SK-N-SH treated with all-trans-retinoic acid at 6 μM for 48 hours (cell line): ENCODE measurements around the gene CACNA2D3.

Source experiments
- ARNTL ChIP-seq: fragments of 450-650 bp; formaldehyde crosslinking; IDR thresholded peaks from 2 replicates; pipeline ENCODE4 v1.5.0; 2020; ENCODE audit warnings: low read depth, mild to moderate bottlenecking, moderate library complexity, borderline replicate concordance
- BACH2 ChIP-seq: fragments of 250-450 bp; sonication (Bioruptor Pico); IDR thresholded peaks from 2 replicates; pipeline ENCODE4 v1.9.0; 2021; ENCODE audit warnings: mild to moderate bottlenecking, borderline replicate concordance
- CSRNP3 ChIP-seq: fragments of 250-450 bp; sonication (Bioruptor Pico); IDR thresholded peaks from 2 replicates; pipeline ENCODE4 v1.5.1; 2021; ENCODE audit warnings: mild to moderate bottlenecking, moderate library complexity
- GLIS3 ChIP-seq: fragments of 250-450 bp; sonication (Bioruptor Pico); IDR thresholded peaks from 2 replicates; pipeline ENCODE4 v1.5.0; 2020; ENCODE audit warnings: mild to moderate bottlenecking, moderate library complexity
- PATZ1 ChIP-seq: fragments of 250-450 bp; sonication (Bioruptor Pico); IDR thresholded peaks from 2 replicates; pipeline ENCODE4 v1.8.0; 2020; ENCODE audit warnings: mild to moderate bottlenecking, moderate library complexity, borderline replicate concordance
- POU6F1 ChIP-seq: fragments of 250-450 bp; sonication (Bioruptor Pico); IDR thresholded peaks from 2 replicates; pipeline ENCODE4 v1.8.0; 2021; ENCODE audit warnings: low read depth, mild to moderate bottlenecking, moderate library complexity, borderline replicate concordance
- PPARA ChIP-seq: fragments of 250-450 bp; sonication (Bioruptor Pico); IDR thresholded peaks from 2 replicates; pipeline ENCODE4 v1.5.0; 2020; ENCODE audit warnings: mild to moderate bottlenecking, borderline replicate concordance
- TOX ChIP-seq: fragments of 250-450 bp; sonication (Bioruptor Pico); IDR thresholded peaks from 2 replicates; pipeline ENCODE4 v1.8.0; 2021; ENCODE audit warnings: mild to moderate bottlenecking, moderate library complexity, borderline replicate concordance
- TSHZ2 ChIP-seq: fragments of 250-450 bp; sonication (Bioruptor Pico); IDR thresholded peaks from 2 replicates; pipeline ENCODE4 v1.5.0; 2020; ENCODE audit warnings: mild to moderate bottlenecking, moderate library complexity
- ZFP3 ChIP-seq: fragments of 250-450 bp; sonication (Bioruptor Pico); IDR thresholded peaks from 2 replicates; pipeline ENCODE4 v1.5.0; 2020; ENCODE audit warnings: mild to moderate bottlenecking, moderate library complexity

- TF ChIP-seq ARNTL (CRISPR knock-in tag), result no peak
- no peak for TF ChIP-seq TSHZ2 (CRISPR knock-in tag)
- no peak for TF ChIP-seq PPARA (CRISPR knock-in tag)
- TF ChIP-seq BACH2, result no peak
- TF ChIP-seq PATZ1 (CRISPR knock-in tag), result no peak
- TF ChIP-seq TOX (CRISPR knock-in tag), result no peak
- TF ChIP-seq POU6F1 (CRISPR knock-in tag), result no peak
- TF ChIP-seq ZFP3 (CRISPR knock-in tag), result no peak
- no peak for TF ChIP-seq GLIS3 (CRISPR knock-in tag)
- no peak for TF ChIP-seq CSRNP3 (CRISPR knock-in tag)
Observed at GRCh38 chr3:54939557-54940300, 817.4 kb downstream of the CACNA2D3 start.
